K562 (cell line): ENCODE results near the gene RO60. TPM values are rescaled to one million over a fixed set of nuclear protein-coding genes. Genes with fewer than 3 reads are reported as not detected.

Source experiments
- ATF1 ChIP-seq, 2 experiments: fragments of 450-650 bp in 1 of 2; IDR thresholded peaks; 2 replicates each; pipeline ENCODE4 v1.6.1; 2016; ENCODE audit warnings: missing compliant biosample characterization in 1 of 2, missing genetic modification characterization in 1 of 2
- CBX3 ChIP-seq, 2 experiments: IDR thresholded peaks; 1 replicate in 1 of 2; 2 replicates in 1 of 2; pipeline ENCODE4 v1.6.1; 2012; ENCODE audit warnings: inconsistent platforms in 2 of 2, low read length in 2 of 2, borderline replicate concordance in 1 of 2, control low read depth in 1 of 2
- CEBPG ChIP-seq, 3 experiments: fragments of 200-800 bp in 1 of 3; sonication (Bioruptor generic) in 1 of 3; sonication (generic) in 1 of 3; formaldehyde crosslinking in 1 of 3; IDR thresholded peaks in 2 of 3; conservative IDR thresholded peaks in 1 of 3; 2 replicates each; pipeline versions ENCODE4 v1.6.1 to v1.8.0; 2016 to 2022; ENCODE audit warnings: missing compliant biosample characterization in 2 of 3, missing genetic modification characterization in 2 of 3, mild to moderate bottlenecking in 1 of 3, missing genetic modification reagents in 1 of 3
- ELF1 ChIP-seq: fragments of 200-800 bp; sonication (Bioruptor generic); IDR thresholded peaks from 2 replicates; pipeline ENCODE4 v1.6.1; 2016; ENCODE audit warnings: missing genetic modification characterization, missing compliant biosample characterization
- HDAC2 ChIP-seq: fragments of 450-650 bp; IDR thresholded peaks from 2 replicates; pipeline ENCODE4 v1.6.1; 2016; ENCODE audit warnings: mild to moderate bottlenecking
- MEF2D ChIP-seq: conservative IDR thresholded peaks from 2 replicates; pipeline ENCODE4 v1.6.1; 2016; ENCODE audit warnings: low read depth, missing genetic modification characterization, missing compliant biosample characterization
- PHF20 ChIP-seq: fragments of 450-650 bp; IDR thresholded peaks from 2 replicates; pipeline ENCODE4 v1.6.1; 2018; ENCODE audit not compliant: partially characterized antibody
- PTTG1 ChIP-seq: fragments of 450-650 bp; IDR thresholded peaks from 2 replicates; pipeline ENCODE4 v1.6.1; 2016; ENCODE audit warnings: low read depth, mild to moderate bottlenecking, missing genetic modification characterization, missing compliant biosample characterization
- TCF7L2 ChIP-seq: fragments of 150-350 bp; IDR thresholded peaks from 2 replicates; pipeline ENCODE4 v1.6.1; 2016; ENCODE audit warnings: low read depth, mild to moderate bottlenecking, low read length, moderate library complexity
- ZNF134 ChIP-seq: fragments of 250-450 bp; sonication (Bioruptor Pico); conservative IDR thresholded peaks from 2 replicates; pipeline ENCODE4 v1.4.0; 2020
- ZNF175 ChIP-seq: fragments of 200-800 bp; sonication (Bioruptor generic); IDR thresholded peaks from 2 replicates; pipeline ENCODE4 v1.6.1; 2016; ENCODE audit warnings: low read depth, mild to moderate bottlenecking, missing genetic modification characterization, missing compliant biosample characterization
- ZNF24 ChIP-seq: fragments of 450-650 bp; IDR thresholded peaks from 2 replicates; pipeline ENCODE4 v1.6.1; 2016
- polyA plus RNA-seq, 8 experiments: library from polyadenylated mRNA; depleted of rRNA in 4 of 8; stranded (reverse) in 5 of 8; unstranded in 3 of 8; fragments of >200 nt; fragmentation: Nextera tagmentation in 2 of 8; fragmentation: Illumina TruSeq in 1 of 8; extraction: Ambion mirVana in 2 of 8; extraction: Trizol in 1 of 8; gene quantifications; 2 replicates each; pipeline versions ENCODE4 v1.2.1 to v1.2.3, GENCODE V29; 2011 to 2014; ENCODE audit warnings: inconsistent platforms in 1 of 8, missing spikeins in 1 of 8
- total RNA-seq, 7 experiments: library from RNA; depleted of rRNA in 6 of 7; stranded (reverse); fragments of >200 nt in 6 of 7; fragmentation: Illumina TruSeq in 2 of 7; extraction: Trizol in 2 of 7; gene quantifications; 2 replicates each; pipeline versions ENCODE4 v1.2.1 to v1.2.3, GENCODE V29; 2011 to 2021; ENCODE audit warnings: low replicate concordance in 1 of 7
- TF ChIP-seq, protein P1 (sequence below), 2 experiments: IDR thresholded peaks; 2 replicates each; pipeline ENCODE4 v1.6.1; 2012; ENCODE audit warnings: improper control_type of control experiment in 2 of 2, low read depth in 2 of 2, low read length in 2 of 2, borderline replicate concordance in 1 of 2

The RO60 gene
- total and polyA plus RNA-seq, 9 of the 15 experiments (the other 6 are each of a cell fraction or from before 2014, with no cell fraction given), result 24.9 to 187 (median 101) TPM

DNA sequence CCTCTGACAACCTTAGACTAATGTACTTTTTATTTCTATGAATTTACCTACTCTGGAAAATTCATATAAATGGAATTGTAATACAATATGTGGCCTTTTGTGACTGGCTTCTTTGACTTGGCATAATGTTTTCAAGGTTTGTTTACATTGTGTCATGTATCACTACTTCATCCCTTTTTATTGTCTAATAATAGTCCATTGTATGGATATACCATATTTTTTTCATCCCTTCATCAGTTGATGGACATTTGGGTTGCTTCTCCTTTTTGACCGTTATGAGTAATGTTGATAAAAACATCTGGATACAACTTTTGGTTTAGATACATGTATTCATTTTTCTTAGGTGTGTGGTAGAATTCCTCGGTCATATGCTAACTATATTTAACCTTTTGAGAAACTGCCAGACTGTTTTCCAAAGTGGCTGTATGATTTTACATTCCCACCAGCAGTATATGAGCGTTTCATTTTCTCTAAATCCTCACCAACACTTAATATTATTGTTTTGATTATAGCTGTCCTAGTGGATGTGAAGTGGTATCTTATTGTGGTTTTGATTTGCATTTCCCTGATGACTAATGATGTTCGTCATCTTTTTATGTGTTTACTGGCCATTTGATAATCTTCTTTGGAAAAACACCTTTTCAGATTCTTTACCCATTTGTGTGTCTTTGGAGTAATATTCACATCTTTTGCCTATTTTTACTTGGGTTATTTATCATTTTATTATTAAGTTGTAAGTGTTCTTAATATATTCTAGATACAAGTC lies 3.5 kb downstream of the RO60 start (continued):
- TF ChIP-seq, protein P1, sequence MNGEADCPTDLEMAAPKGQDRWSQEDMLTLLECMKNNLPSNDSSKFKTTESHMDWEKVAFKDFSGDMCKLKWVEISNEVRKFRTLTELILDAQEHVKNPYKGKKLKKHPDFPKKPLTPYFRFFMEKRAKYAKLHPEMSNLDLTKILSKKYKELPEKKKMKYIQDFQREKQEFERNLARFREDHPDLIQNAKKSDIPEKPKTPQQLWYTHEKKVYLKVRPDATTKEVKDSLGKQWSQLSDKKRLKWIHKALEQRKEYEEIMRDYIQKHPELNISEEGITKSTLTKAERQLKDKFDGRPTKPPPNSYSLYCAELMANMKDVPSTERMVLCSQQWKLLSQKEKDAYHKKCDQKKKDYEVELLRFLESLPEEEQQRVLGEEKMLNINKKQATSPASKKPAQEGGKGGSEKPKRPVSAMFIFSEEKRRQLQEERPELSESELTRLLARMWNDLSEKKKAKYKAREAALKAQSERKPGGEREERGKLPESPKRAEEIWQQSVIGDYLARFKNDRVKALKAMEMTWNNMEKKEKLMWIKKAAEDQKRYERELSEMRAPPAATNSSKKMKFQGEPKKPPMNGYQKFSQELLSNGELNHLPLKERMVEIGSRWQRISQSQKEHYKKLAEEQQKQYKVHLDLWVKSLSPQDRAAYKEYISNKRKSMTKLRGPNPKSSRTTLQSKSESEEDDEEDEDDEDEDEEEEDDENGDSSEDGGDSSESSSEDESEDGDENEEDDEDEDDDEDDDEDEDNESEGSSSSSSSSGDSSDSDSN (IDR thresholded peaks at IDR 0.05; ENCODE audit: borderline replicate concordance in 1 of 2, low read depth in 2 of 2, low read length in 2 of 2), result no peak
- TF ChIP-seq ZNF175 (no peak), PHF20 (no peak), MEF2D (tag) (no peak), ELF1 (tag) (no peak), ATF1 (CRISPR knock-in tag; IDR thresholded peaks at IDR 0.05) (no peak), ATF1 (tag; IDR thresholded peaks at IDR 0.05) (no peak), PTTG1 (no peak), HDAC2 (no peak), CBX3 (IDR thresholded peaks at IDR 0.05; ENCODE audit: borderline replicate concordance in 1 of 2, low read length in 2 of 2) (peak in 1 of 2 experiments; percentile 35; a peak in 1 of 3 replicates), CEBPG (CRISPR knock-in tag; IDR thresholded peaks at IDR 0.05) (no peak), CEBPG (tag; conservative IDR thresholded peaks at IDR 0.05 in 1 of 2, IDR thresholded peaks at IDR 0.05 in 1 of 2) (no peak), ZNF24 (peak; percentile 82), TCF7L2 (no peak), ZNF134 (CRISPR knock-in tag) (peak; percentile 59)
- TF ChIP-seq, all 486 proteins: peak for 13
